ENCODE measurements around the gene HLA-DQB2. TPM values are rescaled to one million over a fixed set of nuclear protein-coding genes. Genes with fewer than 3 reads are reported as not detected.

The HLA-DQB2 gene
- polyA plus RNA-seq, 4 donors: 0.09 to 2.7 TPM; not detected in 2

DNA sequence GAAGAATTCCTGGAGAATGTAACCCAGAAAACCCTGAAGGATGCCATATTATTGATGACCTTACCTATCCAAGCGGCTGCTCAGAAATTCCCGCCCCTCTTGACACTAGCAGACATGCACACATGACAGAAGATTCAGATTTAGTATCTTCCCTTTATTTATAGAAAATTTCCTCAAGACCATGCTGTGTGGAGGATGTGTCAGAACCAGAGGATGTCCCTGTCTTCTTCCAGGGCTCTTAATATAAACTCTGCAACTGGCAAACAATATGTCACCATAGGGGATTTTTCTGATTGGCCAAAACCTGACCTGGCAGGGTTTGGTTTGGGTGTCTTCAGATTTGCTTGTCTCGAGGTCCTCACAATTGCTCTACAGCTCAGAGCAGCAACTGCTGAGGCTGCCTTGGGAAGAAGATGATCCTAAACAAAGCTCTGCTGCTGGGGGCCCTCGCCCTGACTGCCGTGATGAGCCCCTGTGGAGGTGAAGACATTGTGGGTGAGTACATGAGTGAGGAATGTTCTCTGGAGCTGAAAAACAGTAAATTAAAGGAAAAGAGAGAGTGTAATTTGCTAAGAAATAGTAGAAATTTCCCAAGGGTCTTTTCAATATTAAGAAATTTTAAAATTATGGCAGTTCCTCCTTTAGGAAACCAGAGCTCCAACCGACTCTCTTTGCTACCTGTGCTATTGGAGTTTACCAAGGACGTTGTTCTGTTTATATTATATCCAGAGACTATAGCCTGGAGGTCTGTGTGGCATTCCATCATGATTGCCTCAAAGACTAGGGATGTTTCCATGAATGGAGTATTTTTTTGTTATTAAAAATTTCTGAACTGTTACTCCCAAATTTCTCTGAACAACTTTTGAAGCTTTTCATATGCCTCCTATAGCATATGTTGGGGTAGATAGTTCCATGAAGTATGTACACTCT lies 22.0 kb downstream of the HLA-DQB2 start, which contains the start of gene HLA-DQA2:
Gene HLA-DQA2 (plus strand): TSS at position 361 of the 930 bp plus-strand sequence. CDS start 53 bp downstream, at position 414.
- Histone ChIP-seq H3K27ac (ENCODE audit: low read depth in 1 of 3, low read length in 2 of 3) (no peak within 1 kb of the TSS), H3K9me3 (ENCODE audit: control insufficient read depth in 2 of 2, insufficient read depth in 1 of 2, low read depth in 1 of 2, low read length in 1 of 2) (no peaks in the 10 kb centered on the region), H3K4me1 (ENCODE audit: control insufficient read depth in 3 of 3, insufficient read depth in 2 of 3, low read depth in 1 of 3, low read length in 2 of 3) (no peaks in the 10 kb centered on the region), H3K27me3 (ENCODE audit: control insufficient read depth in 3 of 3, insufficient read depth in 3 of 3, low read length in 3 of 3) (peaks cover 0 to 9% (median 4%) of the 10 kb centered on the region in 3 donors), H3K36me3 (ENCODE audit: control insufficient read depth in 3 of 3, insufficient read depth in 2 of 3, low read depth in 1 of 3, low read length in 3 of 3) (no peaks in the 10 kb centered on the region), H3K4me3 (ENCODE audit: low read depth in 1 of 3, low read length in 3 of 3) (no peak within 1 kb of the TSS)
- WGBS, 3 donors: 67 to 71% (median 71%) methylated on average over 7 of the region's 7 CpGs
- FAIRE-seq: no peak
- DNase-seq: no peak

DNA sequence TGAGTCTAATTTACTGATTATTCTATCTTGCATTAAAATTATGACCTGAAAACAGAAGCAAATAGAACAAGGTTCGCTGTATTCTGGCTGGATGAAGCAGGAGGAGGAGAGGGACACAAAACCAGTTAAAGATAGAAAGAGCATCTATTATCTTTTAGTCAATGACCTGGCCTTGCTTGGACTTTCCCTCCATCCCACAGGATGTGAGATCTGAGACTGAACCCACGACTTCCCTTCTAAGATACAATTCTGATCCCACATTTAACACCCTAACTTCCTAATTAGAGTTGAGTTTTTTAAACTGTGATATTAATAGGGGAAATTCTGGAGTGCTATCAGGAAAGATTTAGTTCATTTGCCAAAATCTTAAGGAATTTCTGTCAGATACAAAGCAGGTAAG lies 25.2 kb downstream of the HLA-DQB2 start:
- DNase-seq: no peak
- 46 to 60% (median 54%) methylated on average over 2 of the region's 2 CpGs for WGBS, 3 donors
- peaks cover 0 to 5% (median 4%) of the 10 kb centered on the region in 3 donors for H3K27me3 ChIP-seq (ENCODE audit: control insufficient read depth in 3 of 3, insufficient read depth in 3 of 3, low read length in 3 of 3)
- no peak overlapping the region for H3K4me3 ChIP-seq (ENCODE audit: low read depth in 1 of 3, low read length in 3 of 3)
- no peaks in the 10 kb centered on the region for H3K4me1 ChIP-seq (ENCODE audit: control insufficient read depth in 3 of 3, insufficient read depth in 2 of 3, low read depth in 1 of 3, low read length in 2 of 3)
- no peaks in the 10 kb centered on the region for H3K9me3 ChIP-seq (ENCODE audit: control insufficient read depth in 2 of 2, insufficient read depth in 1 of 2, low read depth in 1 of 2, low read length in 1 of 2)
- no peak overlapping the region for H3K27ac ChIP-seq (ENCODE audit: low read depth in 1 of 3, low read length in 2 of 3)
- FAIRE-seq: no peak
- H3K36me3 ChIP-seq (ENCODE audit: control insufficient read depth in 3 of 3, insufficient read depth in 2 of 3, low read depth in 1 of 3, low read length in 3 of 3): no peaks in the 10 kb centered on the region

DNA sequence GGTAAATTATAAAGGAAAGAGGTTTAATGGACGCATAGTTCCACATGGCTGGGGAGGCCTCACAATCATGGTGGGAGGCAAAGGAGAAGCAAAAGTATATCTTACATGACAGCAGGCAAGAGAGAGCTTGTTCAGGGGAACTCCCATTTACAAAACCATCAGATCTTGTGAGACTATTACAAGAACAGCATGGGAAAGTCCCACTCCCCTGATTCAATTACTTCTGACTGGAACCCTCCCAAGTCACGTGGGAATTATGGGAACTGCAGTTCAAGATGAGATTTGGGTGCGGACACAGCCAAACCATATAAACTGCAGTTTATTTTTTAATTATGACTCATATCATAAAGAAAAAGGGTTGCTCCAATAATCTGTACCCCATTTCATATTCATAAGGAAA lies 44.5 kb downstream of the HLA-DQB2 start:
- no peak overlapping the region for H3K4me3 ChIP-seq (ENCODE audit: low read depth in 1 of 3, low read length in 3 of 3)
- FAIRE-seq (no peak), DNase-seq (no peak)
- H3K9me3 ChIP-seq (ENCODE audit: control insufficient read depth in 2 of 2, insufficient read depth in 1 of 2, low read depth in 1 of 2, low read length in 1 of 2): no peaks in the 10 kb centered on the region
- H3K4me1 ChIP-seq (ENCODE audit: control insufficient read depth in 3 of 3, insufficient read depth in 2 of 3, low read depth in 1 of 3, low read length in 2 of 3): no peaks in the 10 kb centered on the region
- H3K27me3 ChIP-seq (ENCODE audit: control insufficient read depth in 3 of 3, insufficient read depth in 3 of 3, low read length in 3 of 3): peaks cover 0 to 4% (median 4%) of the 10 kb centered on the region in 3 donors
- WGBS, 3 donors: 60 to 72% (median 60%) methylated on average over 3 of the region's 3 CpGs
- no peak overlapping the region for H3K27ac ChIP-seq (ENCODE audit: low read depth in 1 of 3, low read length in 2 of 3)
- no peaks in the 10 kb centered on the region for H3K36me3 ChIP-seq (ENCODE audit: control insufficient read depth in 3 of 3, insufficient read depth in 2 of 3, low read depth in 1 of 3, low read length in 3 of 3)

DNA sequence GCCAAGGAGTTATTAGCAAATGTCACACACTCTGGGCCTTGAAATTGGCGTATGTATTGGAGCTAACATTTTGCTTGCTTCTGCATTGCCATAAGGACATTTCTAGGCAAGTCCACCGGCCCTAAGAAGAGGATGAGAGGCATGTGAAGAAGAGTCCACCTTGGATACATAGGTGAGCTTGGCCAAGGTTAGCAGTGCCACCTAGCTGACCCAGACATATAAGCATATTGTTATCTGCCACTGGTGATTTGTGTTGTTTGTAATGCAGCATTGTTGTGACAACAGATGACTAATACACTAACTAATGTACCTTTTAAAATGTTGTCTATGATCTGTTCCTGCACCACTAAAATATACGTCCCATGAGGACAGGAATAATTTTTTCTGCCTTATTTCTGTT lies 46.9 kb downstream of the HLA-DQB2 start:
- 91 to 96% (median 92%) methylated on average over 3 of the region's 3 CpGs for WGBS, 3 donors
- FAIRE-seq: no peak

DNA sequence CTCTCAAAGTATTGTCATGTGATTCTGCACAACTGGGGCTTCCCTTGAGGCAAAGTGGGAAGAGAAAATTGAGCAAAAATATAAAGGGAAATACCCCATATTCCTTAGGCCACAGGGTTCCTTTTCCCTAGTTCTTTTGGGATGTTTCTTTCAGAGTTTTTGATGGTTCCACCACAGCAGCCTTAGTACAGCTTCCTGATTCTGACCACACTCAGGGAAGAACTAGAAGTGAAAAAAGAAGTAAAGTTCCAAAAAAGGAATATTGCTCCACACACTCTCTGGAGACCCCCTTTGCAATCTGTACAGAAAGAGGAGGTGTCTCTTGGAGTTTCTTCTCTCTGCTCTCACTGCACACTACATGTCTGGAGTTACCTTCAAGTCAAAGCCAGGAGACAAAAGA lies 50.1 kb downstream of the HLA-DQB2 start:
- Histone ChIP-seq H3K27ac (ENCODE audit: low read depth in 1 of 3, low read length in 2 of 3) (no peak overlapping the region), H3K36me3 (ENCODE audit: control insufficient read depth in 3 of 3, insufficient read depth in 2 of 3, low read depth in 1 of 3, low read length in 3 of 3) (no peaks in the 10 kb centered on the region), H3K9me3 (ENCODE audit: control insufficient read depth in 2 of 2, insufficient read depth in 1 of 2, low read depth in 1 of 2, low read length in 1 of 2) (no peaks in the 10 kb centered on the region), H3K4me3 (ENCODE audit: low read depth in 1 of 3, low read length in 3 of 3) (no peak overlapping the region), H3K27me3 (ENCODE audit: control insufficient read depth in 3 of 3, insufficient read depth in 3 of 3, low read length in 3 of 3) (peaks cover 0 to 8% (median 4%) of the 10 kb centered on the region in 3 donors), H3K4me1 (ENCODE audit: control insufficient read depth in 3 of 3, insufficient read depth in 2 of 3, low read depth in 1 of 3, low read length in 2 of 3) (no peaks in the 10 kb centered on the region)
- FAIRE-seq (no peak), DNase-seq (no peak)

More for the DNA sequence above, 46.9 kb downstream of the HLA-DQB2 start:
- no peak for DNase-seq
- Histone ChIP-seq H3K27me3 (ENCODE audit: control insufficient read depth in 3 of 3, insufficient read depth in 3 of 3, low read length in 3 of 3) (peaks cover 0 to 8% (median 4%) of the 10 kb centered on the region in 3 donors), H3K36me3 (ENCODE audit: control insufficient read depth in 3 of 3, insufficient read depth in 2 of 3, low read depth in 1 of 3, low read length in 3 of 3) (no peaks in the 10 kb centered on the region), H3K4me3 (ENCODE audit: low read depth in 1 of 3, low read length in 3 of 3) (no peak overlapping the region), H3K27ac (ENCODE audit: low read depth in 1 of 3, low read length in 2 of 3) (no peak overlapping the region), H3K9me3 (ENCODE audit: control insufficient read depth in 2 of 2, insufficient read depth in 1 of 2, low read depth in 1 of 2, low read length in 1 of 2) (no peaks in the 10 kb centered on the region), H3K4me1 (ENCODE audit: control insufficient read depth in 3 of 3, insufficient read depth in 2 of 3, low read depth in 1 of 3, low read length in 2 of 3) (no peaks in the 10 kb centered on the region)

DNA sequence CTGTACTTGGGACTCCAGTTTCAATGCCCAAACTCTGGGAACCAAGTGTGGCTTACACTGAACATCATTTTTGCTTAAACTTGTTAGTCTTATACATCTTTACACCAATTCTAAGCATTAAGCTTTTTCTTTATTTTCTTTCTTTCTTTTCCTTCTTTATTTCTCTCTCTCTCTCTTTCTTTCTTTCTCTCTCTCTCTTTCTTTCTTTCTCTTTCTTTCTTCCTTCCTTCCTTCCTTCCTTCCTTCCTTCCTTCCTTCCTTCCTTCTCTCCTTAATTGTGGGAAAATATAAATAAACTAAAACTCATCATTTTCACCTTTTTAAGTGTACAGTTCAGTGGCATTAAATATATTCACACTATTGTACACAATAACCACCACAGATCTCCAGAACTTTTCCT lies 53.7 kb downstream of the HLA-DQB2 start:
- H3K27me3 ChIP-seq (ENCODE audit: control insufficient read depth in 3 of 3, insufficient read depth in 3 of 3, low read length in 3 of 3): peaks cover 0 to 6% (median 0%) of the 10 kb centered on the region in 3 donors
- H3K36me3 ChIP-seq (ENCODE audit: control insufficient read depth in 3 of 3, insufficient read depth in 2 of 3, low read depth in 1 of 3, low read length in 3 of 3): no peaks in the 10 kb centered on the region
- no peak overlapping the region for H3K4me3 ChIP-seq (ENCODE audit: low read depth in 1 of 3, low read length in 3 of 3)
- no peak overlapping the region for H3K27ac ChIP-seq (ENCODE audit: low read depth in 1 of 3, low read length in 2 of 3)
- H3K4me1 ChIP-seq (ENCODE audit: control insufficient read depth in 3 of 3, insufficient read depth in 2 of 3, low read depth in 1 of 3, low read length in 2 of 3): no peaks in the 10 kb centered on the region
- no peak for FAIRE-seq
- no peak for DNase-seq
- no peaks in the 10 kb centered on the region for H3K9me3 ChIP-seq (ENCODE audit: control insufficient read depth in 2 of 2, insufficient read depth in 1 of 2, low read depth in 1 of 2, low read length in 1 of 2)

Other genes starting within 250 kb of the HLA-DQB2 start
- gene HLA-DRB5, start 233.2 kb downstream of the HLA-DQB2 start, polyA plus RNA-seq: 10 to 100 TPM in 1 of 4 donors, 1 to 10 TPM in 1, not detected in 2; 8.8 to 20.7 TPM
- 100 to 1,000 TPM in 3 of 4 donors, 10 to 100 TPM in 1; 45.4 to 226 (median 188) TPM for gene HLA-DRB1, start 173.7 kb downstream of the HLA-DQB2 start, polyA plus RNA-seq
- gene HLA-DQA1, start 126.1 kb downstream of the HLA-DQB2 start, polyA plus RNA-seq: 10 to 100 TPM in 3 of 4 donors, 1 to 10 TPM in 1; 6.5 to 54.9 (median 31.5) TPM
- 100 to 1,000 TPM in 1 of 4 donors, 10 to 100 TPM in 3; 23.5 to 181 (median 85.8) TPM for gene HLA-DQB1, start 96.9 kb downstream of the HLA-DQB2 start, polyA plus RNA-seq
- gene HLA-DQA2, start 22.1 kb downstream of the HLA-DQB2 start, polyA plus RNA-seq: 1 to 10 TPM in 1 of 4 donors, under 1 TPM in 1, not detected in 2; 0.09 to 2.0 TPM
- gene HLA-DOB, start 53.5 kb upstream of the HLA-DQB2 start, polyA plus RNA-seq: 1 to 10 TPM in 2 of 4 donors, under 1 TPM in 1, not detected in 1; 0.74 to 4.6 (median 2.7) TPM
- gene TAP2, start 75.2 kb upstream of the HLA-DQB2 start, polyA plus RNA-seq: 10 to 100 TPM; 12.9 to 51.5 (median 20.8) TPM
- 100 to 1,000 TPM in 3 of 4 donors, 10 to 100 TPM in 1; 48.0 to 329 (median 293) TPM for gene PSMB8, start 80.5 kb upstream of the HLA-DQB2 start, polyA plus RNA-seq
- gene TAP1, start 90.2 kb upstream of the HLA-DQB2 start, polyA plus RNA-seq: 100 to 1,000 TPM in 2 of 4 donors, 10 to 100 TPM in 2; 20.2 to 157 (median 92.1) TPM
- gene PSMB9, start 90.7 kb upstream of the HLA-DQB2 start, polyA plus RNA-seq: 100 to 1,000 TPM in 3 of 4 donors, 10 to 100 TPM in 1; 21.4 to 224 (median 211) TPM
- gene HLA-DMB, start 177.5 kb upstream of the HLA-DQB2 start, polyA plus RNA-seq: 10 to 100 TPM; 22.8 to 60.5 (median 29.8) TPM
- 100 to 1,000 TPM in 1 of 4 donors, 10 to 100 TPM in 3; 24.5 to 111 (median 68.5) TPM for gene HLA-DMA, start 189.6 kb upstream of the HLA-DQB2 start, polyA plus RNA-seq
- gene BRD2, start 205.1 kb upstream of the HLA-DQB2 start, polyA plus RNA-seq: 100 to 1,000 TPM in 1 of 4 donors, 10 to 100 TPM in 3; 76.2 to 201 (median 90.6) TPM
- 1 to 10 TPM in 2 of 4 donors, under 1 TPM in 2; 0.22 to 7.2 (median 3.3) TPM for gene HLA-DOA, start 246.1 kb upstream of the HLA-DQB2 start, polyA plus RNA-seq